Stimulated activated CD4-positive, alpha-beta T cell treated with anti-CD3 and anti-CD28 coated beads, Interleukin-1b, Interleukin-23, amount 100 ng/mL, for 1 hour (primary cell): Measurements from ENCODE around the gene CD9.

Source experiments
- DNase-seq, 2 donors: peaks; one replicate each; pipeline ENCODE4 v3.0.0-alpha.2; 2020; ENCODE audit warnings: low read depth in 2 of 2

Gene CD9

DNA sequence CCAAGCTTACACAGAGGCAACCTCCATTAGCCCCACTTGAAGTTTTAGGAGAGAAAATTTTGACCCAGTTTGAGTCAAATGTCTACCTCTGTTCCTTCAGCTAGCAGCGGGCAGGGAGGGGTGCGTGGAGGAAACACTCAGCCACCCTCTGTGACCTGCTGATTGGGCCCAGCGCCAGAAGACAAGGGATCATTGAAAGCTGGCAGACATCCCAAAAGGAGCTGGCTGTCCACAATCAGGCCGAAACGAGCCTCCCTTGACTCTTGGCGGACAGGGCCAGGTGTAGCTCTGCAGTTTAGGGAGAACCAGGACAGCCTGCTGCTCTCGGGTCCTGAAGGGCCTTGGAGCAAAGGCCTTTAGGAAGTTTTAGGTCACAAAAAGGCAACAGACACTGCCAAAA lies 41.3 kb downstream of the CD9 start:
- DNase-seq: no peak

GRCh38 chr12:6249580-6249979 lies 49.4 kb downstream of the CD9 start:
- no peak for DNase-seq

GRCh38 chr12:6250343-6250742 lies 50.1 kb downstream of the CD9 start:
- no peak for DNase-seq

DNA sequence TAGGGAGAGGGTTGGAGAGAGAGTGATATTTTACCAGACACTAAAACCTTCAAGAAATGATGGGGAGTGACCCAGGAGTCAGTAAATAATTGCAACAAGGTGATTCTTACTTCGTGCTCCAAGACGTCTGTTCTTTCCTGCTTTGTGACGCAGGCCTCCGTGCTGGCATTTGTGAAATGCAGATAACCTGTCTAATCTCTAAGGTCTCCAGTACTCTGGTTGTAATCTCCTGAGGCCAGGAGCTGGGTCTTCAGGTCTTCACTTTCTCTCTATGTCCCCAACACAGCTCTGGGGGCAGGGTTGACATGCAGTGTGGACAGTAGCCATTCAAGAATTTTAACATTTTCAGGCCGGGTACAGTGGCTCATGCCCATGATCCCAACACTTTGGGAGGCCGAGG lies 53.1 kb downstream of the CD9 start:
- DNase-seq: no peak

- no peak for DNase-seq
These were observed 54.3 kb downstream of the CD9 start for GRCh38 chr12:6254491-6254890.

- DNase-seq: no peak
These were observed 56.8 kb downstream of the CD9 start for GRCh38 chr12:6257007-6257406.

- no peak for DNase-seq
These were observed 62.0 kb downstream of the CD9 start for GRCh38 chr12:6262211-6262610.

- no peak for DNase-seq
These were observed 62.4 kb downstream of the CD9 start for GRCh38 chr12:6262623-6263022.

DNA sequence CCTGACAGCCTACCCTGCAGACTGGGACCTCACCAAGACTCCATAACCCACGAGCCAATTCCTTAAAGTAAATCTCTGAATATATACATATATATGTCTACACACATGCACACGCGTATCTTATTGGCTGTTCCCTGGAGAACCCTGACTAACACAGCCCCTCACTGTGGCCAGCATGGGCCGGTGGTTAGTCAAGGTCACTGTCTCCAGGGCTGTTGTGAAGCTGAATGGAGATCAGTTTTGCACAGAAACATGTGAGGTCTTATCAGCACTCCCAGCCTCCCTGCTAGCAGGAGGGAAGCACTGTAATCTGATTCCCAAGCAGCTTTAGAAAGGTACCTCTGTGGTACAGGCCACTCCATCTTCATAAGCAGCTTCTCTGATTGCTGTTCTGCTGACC lies 63.7 kb downstream of the CD9 start:
- no peak for DNase-seq

DNA sequence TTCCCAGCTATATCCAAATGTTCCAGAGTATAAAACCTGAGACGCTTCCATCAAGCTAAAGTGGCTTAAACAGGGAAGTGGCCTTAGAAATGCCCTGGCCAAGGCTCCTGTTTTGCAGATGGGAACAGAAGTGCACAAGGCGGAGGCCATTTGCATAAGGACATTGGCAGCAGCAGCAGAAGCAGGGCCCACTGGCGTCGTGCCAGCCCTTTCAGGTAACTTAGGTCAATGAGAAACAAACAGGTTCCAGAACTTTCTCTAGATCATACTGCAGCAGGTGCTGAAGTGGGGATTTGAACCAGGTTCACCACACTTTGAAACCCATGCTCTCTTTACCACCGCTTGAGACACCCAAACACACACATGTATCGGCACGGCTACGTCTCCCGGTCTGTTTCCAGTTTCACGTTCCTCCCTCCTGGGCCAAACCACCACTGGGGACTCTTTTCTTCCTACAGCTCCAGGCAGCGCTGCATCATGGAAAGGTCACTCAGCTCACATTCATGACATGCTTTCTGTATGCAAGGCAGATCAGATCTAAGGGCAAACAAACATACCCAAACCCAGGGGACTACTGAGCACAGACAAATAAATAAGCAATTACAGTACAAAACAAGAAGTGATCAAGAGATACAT lies 64.3 kb downstream of the CD9 start:
- DNase-seq: no peak

GRCh38 chr12:6265038-6265405 lies 64.8 kb downstream of the CD9 start:
- DNase-seq: no peak

- no peak for DNase-seq
These were observed 66.4 kb downstream of the CD9 start for GRCh38 chr12:6266541-6266966.

GRCh38 chr12:6266971-6267721 lies 66.9 kb downstream of the CD9 start:
- no peak for DNase-seq

DNA sequence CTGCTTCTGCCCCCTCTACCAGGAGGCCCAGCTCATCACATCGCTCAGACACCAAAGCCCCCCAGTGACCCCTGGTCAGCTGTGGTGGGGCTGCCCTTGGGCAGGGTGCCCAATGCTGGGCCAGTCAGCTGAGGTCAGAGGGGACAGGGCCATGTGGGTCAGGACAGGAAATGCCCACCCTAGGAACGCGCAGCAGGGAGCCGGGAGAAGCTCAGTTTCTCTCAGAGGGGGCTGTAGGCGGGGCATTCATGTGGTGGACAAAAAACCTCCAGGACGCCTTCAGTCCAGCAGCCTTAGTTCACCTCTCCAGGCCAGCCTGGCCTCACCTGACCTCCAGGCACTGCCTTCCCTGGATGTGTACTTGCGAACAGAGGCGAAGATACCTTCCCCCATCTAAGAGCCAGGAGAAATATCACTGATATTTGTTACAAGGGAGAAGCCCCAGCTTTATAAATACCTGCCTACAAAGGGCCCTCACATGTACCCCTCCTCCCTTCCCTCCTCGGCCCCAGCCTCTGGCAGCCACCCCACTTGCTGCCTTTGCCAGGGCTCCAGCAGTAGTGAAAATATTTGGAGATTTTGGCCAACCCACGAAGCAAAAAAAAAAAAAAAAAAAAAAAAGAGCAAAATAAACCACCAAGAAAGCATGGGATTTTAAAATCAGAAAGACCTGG lies 68.4 kb downstream of the CD9 start:
- no peak for DNase-seq

DNA sequence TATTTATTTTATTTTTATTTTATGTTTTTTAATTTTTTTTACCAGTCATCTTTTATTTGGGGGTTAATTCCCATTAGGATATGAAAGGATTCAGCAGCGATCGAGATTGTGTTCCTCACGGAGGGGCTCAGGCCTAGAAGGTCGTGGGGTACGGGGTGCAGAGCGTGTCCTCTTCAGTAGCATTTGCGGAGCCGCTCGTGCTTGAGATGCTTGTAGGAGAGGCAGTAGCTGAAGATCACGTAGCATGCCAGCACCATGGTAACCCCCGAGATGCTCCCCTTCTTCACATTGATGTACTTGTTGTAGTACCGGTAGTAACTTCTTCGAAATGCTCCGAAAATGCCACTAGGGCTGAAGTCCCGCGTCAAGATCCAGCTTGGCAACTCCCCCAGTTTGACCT lies 69.8 kb downstream of the CD9 start:
- no peak for DNase-seq

- DNase-seq: no peak
These were observed 71.1 kb downstream of the CD9 start for GRCh38 chr12:6271281-6271680.

DNA sequence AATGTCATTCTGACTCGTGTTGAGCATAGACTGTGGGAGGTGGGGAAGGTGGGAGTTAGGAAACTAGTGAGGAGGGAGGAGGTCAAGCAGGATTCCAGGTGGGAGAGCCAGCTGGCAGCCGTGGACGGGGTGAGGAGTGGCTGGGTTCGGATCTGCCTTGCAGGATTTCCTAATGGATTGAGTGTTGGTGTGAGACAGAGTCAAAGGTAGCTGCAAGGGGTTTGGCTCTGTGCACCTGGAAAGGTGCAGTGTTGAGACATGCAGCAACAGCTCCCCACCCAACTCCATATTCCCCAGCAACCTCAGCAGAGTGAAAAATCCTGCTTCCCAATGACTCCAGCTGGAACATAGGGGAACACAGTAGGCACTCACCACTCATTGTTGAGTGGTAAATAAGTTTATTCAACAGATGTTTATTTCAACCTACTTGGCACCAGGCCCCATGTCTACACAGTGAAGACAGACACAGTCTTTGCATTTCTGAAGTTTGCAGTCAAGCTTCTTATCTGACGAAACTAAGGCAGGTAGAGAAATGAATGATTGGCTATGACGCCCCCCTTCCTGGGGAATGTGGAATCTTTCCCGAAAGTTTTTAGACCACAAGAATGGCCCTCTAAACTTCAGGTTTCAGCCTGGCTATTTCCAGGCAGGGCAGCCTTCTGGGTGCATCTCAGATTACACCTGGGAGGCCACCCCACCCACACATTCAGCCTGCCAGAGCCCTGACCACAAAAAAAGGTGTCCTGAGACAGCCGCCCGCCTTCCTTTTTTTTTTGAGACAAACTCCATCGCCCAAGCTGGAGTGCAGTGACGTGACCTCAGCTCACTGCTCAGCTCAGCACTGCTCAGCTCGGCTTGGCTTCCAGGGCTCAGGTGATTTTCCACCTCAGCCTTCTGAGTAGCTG lies 72.4 kb downstream of the CD9 start:
- DNase-seq: no peak

DNA sequence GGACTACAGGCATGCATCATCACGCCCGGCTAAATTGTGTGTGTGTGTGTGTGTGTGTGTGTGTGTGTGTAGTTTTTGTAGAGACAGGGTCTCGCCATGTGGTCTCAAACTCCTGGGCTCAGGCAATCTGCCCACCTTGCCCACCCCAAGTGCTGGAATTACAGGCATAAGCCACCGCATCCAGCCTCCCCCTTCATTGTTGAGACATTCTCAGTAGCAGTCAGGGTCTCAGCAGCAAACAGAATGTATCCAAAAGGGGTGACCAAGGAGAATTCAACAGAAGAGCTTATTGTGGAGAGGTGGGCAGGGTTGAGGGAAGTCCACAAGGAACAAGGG lies 73.0 kb downstream of the CD9 start:
- DNase-seq: no peak

- no peak for DNase-seq
These were observed 73.5 kb downstream of the CD9 start for GRCh38 chr12:6273541-6274230.

GRCh38 chr12:6274231-6275221 lies 74.3 kb downstream of the CD9 start:
- DNase-seq: no peak
